ENCODE measurements around the gene TAC3.
"Not testable (repeated sequence)": the region's sequence is repeated elsewhere in the genome, so short reads cannot be mapped to it uniquely, and the experiment has no call there.

The TAC3 gene

GRCh38 chr12:56980268-56980667, 36.1 kb downstream of the TAC3 start:
- DNase-seq: no peak

DNA sequence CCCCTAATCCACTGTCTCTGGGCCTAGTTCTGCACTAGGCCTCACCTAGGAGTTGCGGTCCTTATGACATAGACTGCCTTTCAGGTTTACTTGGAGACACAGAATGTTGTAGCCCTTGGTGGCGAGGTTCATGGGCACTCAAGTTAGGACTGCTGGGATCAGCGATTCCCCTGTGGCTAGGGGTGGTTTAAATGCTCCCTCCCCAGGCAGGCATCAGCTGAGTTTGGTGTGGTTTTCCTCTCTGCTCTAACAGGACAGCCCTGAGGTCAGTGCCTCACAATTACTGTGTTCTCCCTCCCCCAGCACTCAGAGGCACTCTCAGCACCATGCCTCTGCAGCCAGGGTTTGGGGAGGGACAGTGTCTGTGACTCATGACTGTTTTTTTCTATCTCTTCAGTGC, 36.7 kb downstream of the TAC3 start:
- no peak for DNase-seq

DNA sequence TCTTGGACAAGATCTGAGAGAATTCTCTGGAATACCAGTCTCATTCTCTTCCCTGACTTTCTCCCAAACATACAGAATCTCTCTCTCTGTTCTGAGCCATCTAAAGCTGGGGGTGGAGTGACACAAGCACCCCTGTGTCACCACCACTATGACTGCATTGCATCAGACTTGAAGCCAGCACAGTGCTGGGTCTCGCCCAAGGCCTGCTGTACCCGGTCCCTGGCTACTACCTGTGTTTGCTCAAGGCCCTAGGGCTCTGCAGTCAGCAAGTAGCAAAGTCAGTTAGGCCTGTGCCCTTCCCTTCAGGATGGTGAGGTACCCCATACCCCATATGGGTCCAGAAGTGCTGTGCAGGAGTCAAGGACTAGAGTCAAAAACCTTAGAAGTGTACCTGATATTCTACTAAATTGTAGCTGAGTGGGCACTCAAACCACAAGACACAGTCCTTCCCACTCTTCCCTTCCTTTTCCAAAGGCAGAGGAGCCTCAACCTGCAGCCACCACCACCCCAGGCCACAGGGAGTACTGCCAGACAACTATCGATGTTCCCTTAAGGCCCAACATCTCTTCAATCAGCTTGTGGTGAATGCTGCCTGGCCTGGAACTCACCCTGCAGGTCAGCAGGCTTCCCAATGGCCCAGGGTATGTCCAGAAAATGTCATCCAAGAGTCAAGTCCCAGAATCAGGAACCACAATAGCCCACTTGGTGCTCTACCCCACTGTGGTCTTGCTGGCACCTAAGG, 37.8 kb downstream of the TAC3 start:
- no peak for DNase-seq

GRCh38 chr12:56977361-56977760, 39.0 kb downstream of the TAC3 start:
- not testable (repeated sequence) for DNase-seq

DNA sequence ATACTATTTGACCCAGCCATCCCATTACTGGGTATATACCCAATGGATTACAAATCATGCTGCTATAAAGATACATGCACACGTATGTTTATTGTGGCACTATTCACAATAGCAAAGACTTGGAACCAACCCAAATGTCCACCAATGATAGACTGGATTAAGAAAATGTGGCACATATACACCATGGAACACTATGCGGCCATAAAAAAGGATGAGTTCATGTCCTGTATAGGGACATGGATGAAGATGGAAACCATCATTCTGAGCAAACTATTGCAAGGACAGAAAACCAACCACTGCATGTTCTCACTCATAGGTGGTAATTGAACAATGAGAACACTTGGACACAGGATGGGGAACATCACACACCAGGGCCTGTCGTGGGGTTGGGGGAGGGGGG, 42.1 kb downstream of the TAC3 start:
- not testable (repeated sequence) for DNase-seq

DNA sequence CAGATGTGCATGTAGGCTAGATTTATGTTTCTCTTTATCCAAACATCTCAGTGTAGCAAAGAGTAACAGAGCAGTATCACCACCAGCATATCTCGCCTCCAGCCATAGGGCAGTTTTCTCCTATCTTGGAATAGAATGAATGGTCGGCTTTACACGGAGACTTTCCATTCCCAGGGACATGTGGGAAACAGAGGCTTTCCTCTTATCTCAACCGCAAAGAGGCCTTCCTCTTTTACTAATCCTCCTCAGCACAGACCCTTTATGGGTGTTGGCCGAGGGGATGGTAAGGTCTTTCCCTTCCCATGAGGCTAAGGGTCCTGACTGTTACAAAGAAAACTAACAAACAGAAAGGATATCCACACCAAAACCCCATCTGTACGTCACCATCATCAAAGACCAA, 47.4 kb downstream of the TAC3 start:
- DNase-seq: not testable (repeated sequence)

DNA sequence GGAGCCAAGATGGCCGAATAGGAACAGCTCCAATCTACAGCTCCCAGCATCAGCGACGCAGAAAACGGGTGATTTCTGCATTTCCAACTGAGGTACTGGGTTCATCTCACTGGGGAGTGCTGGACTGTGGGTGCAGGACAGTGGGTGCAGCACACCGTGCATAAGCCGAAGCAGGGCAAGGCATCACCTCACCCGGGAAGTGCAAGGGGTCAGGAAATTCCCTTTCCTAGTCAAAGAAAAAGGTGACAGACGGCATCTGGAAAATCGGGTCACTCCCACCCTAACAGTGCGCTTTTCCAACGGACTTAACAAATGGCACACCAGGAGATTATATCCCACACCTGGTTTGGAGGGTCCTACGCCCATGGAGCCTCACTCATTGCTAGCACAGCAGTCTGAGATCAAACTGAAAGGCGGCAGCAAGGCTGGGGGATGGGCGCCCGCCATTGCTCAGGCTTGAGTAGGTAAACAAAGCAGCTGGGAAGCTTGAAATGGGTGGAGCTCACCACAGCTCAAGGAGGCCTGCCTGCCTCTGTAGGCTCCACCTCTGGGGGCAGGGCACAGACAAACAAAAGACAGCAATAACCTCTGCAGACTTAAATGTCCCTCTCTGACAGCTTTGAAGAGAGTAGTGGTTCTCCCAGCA, 50.2 kb downstream of the TAC3 start:
- DNase-seq: not testable (repeated sequence)

GRCh38 chr12:56965124-56965523, 51.2 kb downstream of the TAC3 start:
- not testable (repeated sequence) for DNase-seq

DNA sequence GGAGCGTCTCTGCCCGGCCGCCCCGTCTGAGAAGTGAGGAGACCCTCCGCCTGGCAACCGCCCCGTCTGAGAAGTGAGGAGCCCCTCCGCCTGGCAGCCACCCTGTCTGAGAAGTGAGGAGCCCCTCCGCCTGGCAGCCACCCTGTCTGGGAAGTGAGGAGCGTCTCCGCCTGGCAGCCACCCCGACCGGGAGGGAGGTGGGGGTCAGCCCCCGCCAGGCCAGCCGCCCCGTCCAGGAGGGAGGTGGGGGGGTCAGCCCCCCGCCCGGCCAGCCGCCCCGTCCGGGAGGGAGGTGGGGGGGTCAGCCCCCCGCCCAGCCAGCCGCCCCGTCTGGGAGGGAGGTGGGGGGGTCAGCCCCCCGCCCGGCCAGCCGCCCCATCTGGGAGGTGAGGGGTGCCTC, 52.8 kb downstream of the TAC3 start:
- not testable (repeated sequence) for DNase-seq

DNA sequence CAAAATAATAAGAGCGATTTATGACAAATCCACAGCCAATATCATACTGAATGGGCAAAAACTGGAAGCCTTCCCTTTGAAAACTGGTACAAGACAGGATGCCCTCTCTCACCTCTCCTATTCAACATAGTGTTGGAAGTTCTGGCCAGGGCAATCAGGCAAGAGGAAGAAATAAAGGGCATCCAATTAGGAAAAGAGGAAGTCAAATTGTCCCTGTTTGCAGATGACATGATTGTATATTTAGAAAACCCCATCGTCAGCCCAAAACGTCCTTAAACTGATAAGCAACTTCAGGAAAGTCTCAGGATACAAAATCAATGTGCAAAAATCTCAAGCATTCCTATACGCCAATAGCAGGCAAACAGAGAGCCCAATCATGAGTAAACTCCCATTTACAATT, 54.1 kb downstream of the TAC3 start:
- not testable (repeated sequence) for DNase-seq

All from NCI-H1092 treated with DMSO at 0.1 percent for 48 hours (cell line).